H1 (cell line): Measurements from ENCODE around the gene PNRC2. TPM values are rescaled to one million over a fixed set of nuclear protein-coding genes. Genes with fewer than 3 reads are reported as not detected.

Source experiments
- CTCF ChIA-PET: fragments of 300-600 bp; sonication (Branson Sonifier 250); formaldehyde crosslinking; loops from one replicate; lab custom pipeline; 2021; ENCODE audit not compliant: partially characterized antibody; lab: Charles Lee
- POLR2A ChIA-PET: fragments of 300-600 bp; sonication (Branson Sonifier 250); formaldehyde crosslinking; loops from one replicate; lab custom pipeline; 2021; ENCODE audit warnings: inconsistent platforms; ENCODE audit not compliant: partially characterized antibody; lab: Charles Lee
- DNase-seq, 2 experiments: peaks; one replicate each; pipeline versions ENCODE4 v3.0.0 to v3.0.0-alpha.2; 2010 to 2022; ENCODE audit warnings: low spot score in 2 of 2, low read depth in 1 of 2, mixed read lengths in 1 of 2
- FAIRE-seq: peaks from 2 replicates; lab custom pipeline; 2011; peaks lifted over from hg19 to GRCh38; lab: Jason Lieb, UNC
- H2AFZ ChIP-seq: 2 replicates; pipeline ENCODE4 v1.8.1; 2012; ENCODE audit warnings: low read length, inconsistent platforms
- H2AK5ac ChIP-seq: 2 replicates; pipeline ENCODE4 v1.6.1; 2013; ENCODE audit warnings: low read depth, low read length
- H2BK120ac ChIP-seq: replicated peaks from 2 replicates; pipeline ENCODE3; 2013; ENCODE audit warnings: low read depth, low read length, inconsistent platforms
- H2BK12ac ChIP-seq: 2 replicates; pipeline ENCODE4 v1.6.1; 2013; ENCODE audit warnings: low read depth, low read length
- H2BK15ac ChIP-seq: 2 replicates; pipeline ENCODE4 v1.6.1; 2013; ENCODE audit warnings: low read length
- H2BK20ac ChIP-seq: 2 replicates; pipeline ENCODE4 v1.6.1; 2013; ENCODE audit warnings: low read length
- H2BK5ac ChIP-seq: 2 replicates; pipeline ENCODE4 v1.6.1; 2013; ENCODE audit warnings: low read depth, low read length
- H3K14ac ChIP-seq: 2 replicates; pipeline ENCODE4 v1.6.1; 2013; ENCODE audit warnings: inconsistent platforms; ENCODE audit not compliant: insufficient read length
- H3K18ac ChIP-seq: 2 replicates; pipeline ENCODE4 v1.6.1; 2013; ENCODE audit warnings: low read length; ENCODE audit errors: extremely low read depth
- H3K23ac ChIP-seq: 2 replicates; pipeline ENCODE4 v1.6.1; 2013; ENCODE audit warnings: inconsistent platforms; ENCODE audit not compliant: insufficient read length
- H3K23me2 ChIP-seq: 2 replicates; pipeline ENCODE4 v1.6.1; 2013; ENCODE audit warnings: low read depth, low read length
- H3K27ac ChIP-seq: 2 replicates; pipeline ENCODE4 v1.6.1; 2011; ENCODE audit warnings: low read depth, low read length, inconsistent platforms
- H3K27me3 ChIP-seq, 4 experiments: replicated peaks in 1 of 4; 1 replicate in 1 of 4; 2 replicates in 3 of 4; pipeline versions ENCODE4 v1.6.1 to v1.8.1; 2011 to 2013; ENCODE audit warnings: low read length in 3 of 4, mild to moderate bottlenecking in 3 of 4, inconsistent platforms in 2 of 4, mixed read lengths in 2 of 4, moderate library complexity in 1 of 4; ENCODE audit not compliant: control insufficient read depth in 3 of 4, insufficient read depth in 3 of 4; ENCODE audit errors: extremely low read depth in 1 of 4
- H3K36me3 ChIP-seq, 4 experiments: 2 replicates each; pipeline versions ENCODE4 v1.6.1 to v1.8.1; 2011 to 2013; ENCODE audit warnings: mild to moderate bottlenecking in 4 of 4, low read length in 3 of 4, moderate library complexity in 2 of 4, control low read depth in 1 of 4, inconsistent platforms in 1 of 4; ENCODE audit not compliant: insufficient read depth in 4 of 4, control insufficient read depth in 2 of 4
- H3K4ac ChIP-seq: replicated peaks from 2 replicates; pipeline ENCODE3; 2013; ENCODE audit warnings: low read length, low read depth, mixed read lengths, inconsistent platforms; ENCODE audit not compliant: insufficient read length
- H3K4me1 ChIP-seq, 4 experiments: replicated peaks in 1 of 4; 1 replicate in 1 of 4; 2 replicates in 3 of 4; pipeline versions ENCODE4 v1.6.1 to v1.8.1; 2011 to 2013; ENCODE audit warnings: low read length in 3 of 4, inconsistent platforms in 2 of 4, mixed read lengths in 1 of 4; ENCODE audit not compliant: insufficient read depth in 4 of 4, control insufficient read depth in 3 of 4
- H3K4me2 ChIP-seq, 2 experiments: 2 replicates each; pipeline versions ENCODE4 v1.6.1 to v1.8.1; 2011 to 2013; ENCODE audit warnings: low read depth in 2 of 2, low read length in 2 of 2, control low read depth in 1 of 2, inconsistent platforms in 1 of 2, mild to moderate bottlenecking in 1 of 2; ENCODE audit not compliant: insufficient read depth in 1 of 2
- H3K4me3 ChIP-seq, 4 experiments: fragments of 200-600, 300-600 bp in 1 of 4; sonication (generic), shearing (Covaris generic), sonication (Bioruptor Twin) in 1 of 4; 2 replicates each; pipeline versions ENCODE4 v1.5.1 to v1.8.1; 2011 to 2016; ENCODE audit warnings: low read length in 4 of 4, low read depth in 3 of 4, control low read depth in 2 of 4, inconsistent platforms in 2 of 4, mild to moderate bottlenecking in 2 of 4, mixed read lengths in 1 of 4, moderate library complexity in 1 of 4; ENCODE audit not compliant: insufficient read depth in 2 of 4; ENCODE audit errors: extremely low read depth in 1 of 4
- H3K56ac ChIP-seq: replicated peaks from 2 replicates; pipeline ENCODE3; 2013; ENCODE audit warnings: low read depth, mild to moderate bottlenecking, mixed read lengths, low read length, inconsistent platforms; ENCODE audit not compliant: insufficient read length
- H3K79me1 ChIP-seq: 2 replicates; pipeline ENCODE4 v1.6.1; 2013; ENCODE audit warnings: low read depth, low read length, control low read depth
- H3K79me2 ChIP-seq, 2 experiments: 2 replicates each; pipeline versions ENCODE4 v1.6.1 to v1.8.1; 2012 to 2013; ENCODE audit warnings: low read length in 2 of 2, mild to moderate bottlenecking in 2 of 2, inconsistent platforms in 1 of 2; ENCODE audit not compliant: insufficient read depth in 2 of 2, control insufficient read depth in 1 of 2
- H3K9ac ChIP-seq, 4 experiments: replicated peaks in 1 of 4; 1 replicate in 1 of 4; 2 replicates in 3 of 4; pipeline versions ENCODE4 v1.6.1 to v1.8.1; 2011 to 2013; ENCODE audit warnings: low read depth in 3 of 4, low read length in 3 of 4, control low read depth in 2 of 4, mild to moderate bottlenecking in 2 of 4, moderate library complexity in 2 of 4, inconsistent platforms in 1 of 4; ENCODE audit errors: extremely low read depth in 1 of 4
- H3K9me3 ChIP-seq, 2 experiments: 2 replicates each; pipeline versions ENCODE4 v1.6.1 to v1.8.1; 2012 to 2013; ENCODE audit warnings: mild to moderate bottlenecking in 2 of 2, moderate library complexity in 2 of 2, control low read depth in 1 of 2, inconsistent platforms in 1 of 2, low read depth in 1 of 2, low read length in 1 of 2, mixed read lengths in 1 of 2; ENCODE audit not compliant: insufficient read depth in 2 of 2
- H4K20me1 ChIP-seq, 2 experiments: replicated peaks in 1 of 2; 2 replicates each; pipeline versions ENCODE3 to v1.8.1; 2011 to 2013; ENCODE audit warnings: inconsistent platforms in 2 of 2, low read length in 2 of 2, mild to moderate bottlenecking in 1 of 2; ENCODE audit not compliant: insufficient read depth in 2 of 2, control insufficient read depth in 1 of 2
- H4K5ac ChIP-seq: 2 replicates; pipeline ENCODE4 v1.6.1; 2013; ENCODE audit warnings: low read length, low read depth, mixed read lengths, inconsistent platforms; ENCODE audit not compliant: insufficient read length
- H4K8ac ChIP-seq: 2 replicates; pipeline ENCODE4 v1.8.0; 2013; ENCODE audit warnings: mild to moderate bottlenecking, moderate library complexity, low read length, inconsistent platforms; ENCODE audit not compliant: insufficient read depth; ENCODE audit errors: extremely low read depth
- H4K91ac ChIP-seq: replicated peaks from 2 replicates; pipeline ENCODE3; 2013; ENCODE audit warnings: low read length, mixed read lengths, inconsistent platforms; ENCODE audit not compliant: insufficient read length
- ASH2L ChIP-seq: fragments of 200-600, 300-600 bp; sonication (generic); IDR thresholded peaks from one replicate; pipeline ENCODE4 v1.7.1; 2017; ENCODE audit warnings: low read length
- BACH1 ChIP-seq: IDR thresholded peaks from 2 replicates; pipeline ENCODE4 v1.6.1; 2012; ENCODE audit warnings: low read length, improper control_type of control experiment
- BCL11A ChIP-seq, 2 experiments: IDR thresholded peaks; one replicate each; pipeline ENCODE4 v1.6.1; 2011; ENCODE audit warnings: low read depth in 2 of 2, low read length in 2 of 2, mild to moderate bottlenecking in 2 of 2
- CEBPB ChIP-seq: IDR thresholded peaks from 2 replicates; pipeline ENCODE4 v1.6.1; 2012; ENCODE audit warnings: low read depth, low read length
- CHD2 ChIP-seq: IDR thresholded peaks from 2 replicates; pipeline ENCODE4 v1.6.1; 2012; ENCODE audit warnings: low read length, improper control_type of control experiment
- EGR1 ChIP-seq: IDR thresholded peaks from 2 replicates; pipeline ENCODE4 v1.6.1; 2011; ENCODE audit warnings: low read depth, low read length, borderline replicate concordance
- NRF1 ChIP-seq: IDR thresholded peaks from 2 replicates; pipeline ENCODE4 v1.6.1; 2011; ENCODE audit warnings: mild to moderate bottlenecking, low read depth, low read length, improper control_type of control experiment
- SIRT6 ChIP-seq: IDR thresholded peaks from one replicate; pipeline ENCODE4 v1.7.1; 2012; ENCODE audit warnings: low read length, inconsistent platforms
- TEAD4 ChIP-seq: IDR thresholded peaks from 2 replicates; pipeline ENCODE4 v1.6.1; 2012; ENCODE audit warnings: low read depth, low read length, inconsistent platforms, mixed read lengths
- WGBS, 2 experiments: shearing (Covaris generic) in 1 of 2; methylation state at CpG; one replicate each; pipeline versions ENCODE4 v1.1.6 to v1.1.7; 2013 to 2015; ENCODE audit warnings: low lambda C conversion rate in 2 of 2, mixed read lengths in 2 of 2, inconsistent platforms in 1 of 2, low coverage in 1 of 2, missing lambda C conversion rate in 1 of 2; ENCODE audit not compliant: insufficient replicate concordance in 2 of 2, insufficient coverage in 1 of 2, insufficient read length in 1 of 2; ENCODE audit errors: extremely low coverage in 1 of 2, missing lambda C conversion rate in 1 of 2; 5-methylcytosine and 5-hydroxymethylcytosine counted together
- polyA plus RNA-seq, 7 experiments: library from polyadenylated mRNA; depleted of rRNA in 3 of 7; stranded (reverse) in 5 of 7; unstranded in 2 of 7; fragments of >200 nt in 5 of 7; fragments of 200-250 nt in 2 of 7; gene quantifications; 1 replicate in 5 of 7; 2 replicates in 1 of 7; 4 replicates in 1 of 7; pipeline versions ENCODE4 v1.2.1 to v1.2.3, GENCODE V29; 2011 to 2013; ENCODE audit warnings: missing spikeins in 2 of 7, mixed read lengths in 2 of 7
- total RNA-seq: library from RNA; stranded (reverse); fragmentation: NEBNext Ultra II Directional; extraction: Animal tissue kit (Norgen Biotek cat#: 25700); gene quantifications from 2 replicates; pipeline ENCODE4 v1.2.1, GENCODE V29; 2021
- TF ChIP-seq, protein P1 (sequence below): IDR thresholded peaks from 2 replicates; pipeline ENCODE4 v1.6.1; 2012; ENCODE audit warnings: inconsistent platforms
- TF ChIP-seq, protein P2 (sequence below): IDR thresholded peaks from 2 replicates; pipeline ENCODE4 v1.6.1; 2011; ENCODE audit warnings: low read depth, mild to moderate bottlenecking, low read length; ENCODE audit not compliant: insufficient read depth

PNRC2 gene
- total and polyA plus RNA-seq, 2 of the 8 experiments (the other 6 are each of a cell fraction or from before 2014, with no cell fraction given): 57.5 to 147 TPM

DNA sequence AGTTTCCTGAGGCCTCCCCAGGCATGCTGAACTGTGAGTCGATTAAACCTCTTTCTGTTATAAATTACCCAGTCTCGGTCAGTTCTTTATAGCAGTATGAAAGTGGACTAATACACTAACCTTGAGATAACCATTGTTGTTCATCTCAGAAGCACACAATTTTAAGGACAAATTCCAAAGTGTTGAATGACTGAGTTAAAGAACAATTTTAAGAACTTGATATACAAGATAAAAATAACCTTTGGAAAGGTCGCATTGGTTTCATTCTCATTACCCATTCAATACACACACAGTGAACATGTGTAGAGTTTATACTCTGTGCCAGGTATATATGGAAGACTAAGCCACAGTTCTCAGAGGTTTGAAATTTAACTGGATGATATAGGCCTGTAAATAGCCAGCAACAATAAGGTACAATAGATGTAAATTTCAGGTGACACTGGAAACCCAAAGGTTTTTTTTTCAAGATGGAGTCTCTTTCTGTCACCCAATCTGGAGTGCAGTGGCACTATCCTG is 39.6 kb downstream of the PNRC2 start:
- H3K79me1 ChIP-seq: no peaks in the 10 kb centered on the region
- no peak overlapping the region for H2AK5ac ChIP-seq
- no peak overlapping the region for H3K18ac ChIP-seq
- no peak overlapping the region for H3K14ac ChIP-seq
- no peak overlapping the region for H4K8ac ChIP-seq
- H3K27ac ChIP-seq: no peak overlapping the region
- ChIA-PET CTCF (interaction anchor here (0.6 kb wide), 1 partner anchor 18 kb away, joined by 3 read pairs; no protein-coding TSS in a partner anchor), POLR2A (no interaction called here)
- H3K9me3 ChIP-seq: no peaks in the 10 kb centered on the region
- 88% methylated on average over 3 of the region's 3 CpGs; no CpG with 5 or more reads in 1 of the 2 experiments for WGBS, 2 experiments
- H3K79me2 ChIP-seq: no peaks in the 10 kb centered on the region
- no peak overlapping the region for H3K4me3 ChIP-seq
- H2BK20ac ChIP-seq: no peak overlapping the region
- no peak overlapping the region for H2BK12ac ChIP-seq
- H4K5ac ChIP-seq: no peak overlapping the region
- no peak overlapping the region for H2BK5ac ChIP-seq
- H4K20me1 ChIP-seq: no peaks in the 10 kb centered on the region
- H3K23ac ChIP-seq: no peak overlapping the region
- H2BK120ac ChIP-seq: no peak overlapping the region
- H2AFZ ChIP-seq: no peak overlapping the region
- H3K9ac ChIP-seq: no peak overlapping the region
- H3K4me1 ChIP-seq: peaks cover 5 to 12% (median 11%) of the 10 kb centered on the region in 4 experiments
- no peaks in the 10 kb centered on the region for H3K23me2 ChIP-seq
- H4K91ac ChIP-seq: no peak overlapping the region
- no peaks in the 10 kb centered on the region for H3K27me3 ChIP-seq
- no peak overlapping the region for H2BK15ac ChIP-seq
- no peak for FAIRE-seq
- H3K4ac ChIP-seq: no peak overlapping the region
- H3K4me2 ChIP-seq: no peak overlapping the region
- no peak overlapping the region for H3K56ac ChIP-seq
- H3K36me3 ChIP-seq: no peaks in the 10 kb centered on the region
- no peak for DNase-seq
- TF ChIP-seq SIRT6 (no peak), CEBPB (no peak), ASH2L (no peak), BACH1 (no peak), CHD2 (no peak), TEAD4 (no peak), EGR1 (no peak), NRF1 (no peak), BCL11A (IDR thresholded peaks at IDR 0.05; ENCODE audit: low read depth in 2 of 2, low read length in 2 of 2) (no peak)
- TF ChIP-seq, protein P1, sequence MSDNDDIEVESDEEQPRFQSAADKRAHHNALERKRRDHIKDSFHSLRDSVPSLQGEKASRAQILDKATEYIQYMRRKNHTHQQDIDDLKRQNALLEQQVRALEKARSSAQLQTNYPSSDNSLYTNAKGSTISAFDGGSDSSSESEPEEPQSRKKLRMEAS: no peak
- TF ChIP-seq, protein P2, sequence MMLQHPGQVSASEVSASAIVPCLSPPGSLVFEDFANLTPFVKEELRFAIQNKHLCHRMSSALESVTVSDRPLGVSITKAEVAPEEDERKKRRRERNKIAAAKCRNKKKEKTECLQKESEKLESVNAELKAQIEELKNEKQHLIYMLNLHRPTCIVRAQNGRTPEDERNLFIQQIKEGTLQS: no peak
